Measurements from ENCODE around the gene TIMM22. TPM values are rescaled to one million over a fixed set of nuclear protein-coding genes. Genes with fewer than 3 reads are reported as not detected.

Gene TIMM22
- total and polyA plus RNA-seq, 2 donors (not counting 1 experiment from before 2014, with no cell fraction given), result 4.1 to 9.5 TPM

- ChIA-PET CTCF (interaction anchor here (0.8 kb wide), 1 partner anchor 12 kb away, joined by 3 read pairs; no protein-coding TSS in a partner anchor), POLR2A (no interaction called here)
- H3K4me3 ChIP-seq (ENCODE audit: control extremely low read depth in 1 of 5, extremely low read depth in 1 of 5, insufficient read depth in 1 of 5, low read depth in 2 of 5, low read length in 4 of 5), result no peak overlapping the region
- no peaks in the 10 kb centered on the region for H3K9me3 ChIP-seq (ENCODE audit: control extremely low read depth in 1 of 3, control insufficient read depth in 2 of 3, insufficient read depth in 1 of 3, low read length in 2 of 3)
- H3K4me1 ChIP-seq (ENCODE audit: control insufficient read depth in 2 of 2, insufficient read depth in 2 of 2, low read length in 2 of 2), result no peaks in the 10 kb centered on the region
- WGBS (ENCODE audit: insufficient coverage), result 74% methylated on average over 7 of the region's 12 CpGs
- Mint-ChIP-seq H3K4me1 (no peaks in the 10 kb centered on the region), H3K27ac (no peak overlapping the region), H3K4me3 (no peak overlapping the region), H3K27me3 (peaks cover 38% of the 10 kb centered on the region), H3K9me3 (ENCODE audit: insufficient read depth) (no peaks in the 10 kb centered on the region)
- H3K9ac ChIP-seq (ENCODE audit: low read length), result no peak overlapping the region
- no peaks in the 10 kb centered on the region for H3K79me2 ChIP-seq (ENCODE audit: control insufficient read depth, insufficient read depth, low read length)
- H4K20me1 ChIP-seq (ENCODE audit: control insufficient read depth, insufficient read depth, low read length, poor library complexity, severe bottlenecking), result no peaks in the 10 kb centered on the region
- DNase-seq (no peak), ATAC-seq (ENCODE audit: low read depth) (no peak)
- H3K4me2 ChIP-seq (replicated peaks; ENCODE audit: low read depth, low read length, poor library complexity, severe bottlenecking), result no peak overlapping the region
- peaks cover 0 to 6% (median 0%) of the 10 kb centered on the region in 4 experiments for H3K27me3 ChIP-seq (replicated peaks in 1 of 4; ENCODE audit: control extremely low read depth in 1 of 4, control insufficient read depth in 3 of 4, insufficient read depth in 4 of 4, low read length in 3 of 4)
- H2AFZ ChIP-seq (ENCODE audit: insufficient read depth, low read depth, low read length, poor library complexity, severe bottlenecking), result no peak overlapping the region
- H3K27ac ChIP-seq (ENCODE audit: low read length in 2 of 2), result no peak overlapping the region
- TF ChIP-seq, protein P1, sequence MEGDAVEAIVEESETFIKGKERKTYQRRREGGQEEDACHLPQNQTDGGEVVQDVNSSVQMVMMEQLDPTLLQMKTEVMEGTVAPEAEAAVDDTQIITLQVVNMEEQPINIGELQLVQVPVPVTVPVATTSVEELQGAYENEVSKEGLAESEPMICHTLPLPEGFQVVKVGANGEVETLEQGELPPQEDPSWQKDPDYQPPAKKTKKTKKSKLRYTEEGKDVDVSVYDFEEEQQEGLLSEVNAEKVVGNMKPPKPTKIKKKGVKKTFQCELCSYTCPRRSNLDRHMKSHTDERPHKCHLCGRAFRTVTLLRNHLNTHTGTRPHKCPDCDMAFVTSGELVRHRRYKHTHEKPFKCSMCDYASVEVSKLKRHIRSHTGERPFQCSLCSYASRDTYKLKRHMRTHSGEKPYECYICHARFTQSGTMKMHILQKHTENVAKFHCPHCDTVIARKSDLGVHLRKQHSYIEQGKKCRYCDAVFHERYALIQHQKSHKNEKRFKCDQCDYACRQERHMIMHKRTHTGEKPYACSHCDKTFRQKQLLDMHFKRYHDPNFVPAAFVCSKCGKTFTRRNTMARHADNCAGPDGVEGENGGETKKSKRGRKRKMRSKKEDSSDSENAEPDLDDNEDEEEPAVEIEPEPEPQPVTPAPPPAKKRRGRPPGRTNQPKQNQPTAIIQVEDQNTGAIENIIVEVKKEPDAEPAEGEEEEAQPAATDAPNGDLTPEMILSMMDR (IDR thresholded peaks at IDR 0.05), result no peak
- TF ChIP-seq EZH2 (IDR thresholded peaks at IDR 0.05; ENCODE audit: borderline replicate concordance, insufficient read depth, low read depth, low read length, poor library complexity, severe bottlenecking), result no peak
- H3K36me3 ChIP-seq (replicated peaks in 1 of 2; ENCODE audit: control extremely low read depth in 1 of 2, control insufficient read depth in 1 of 2, extremely low read depth in 1 of 2, insufficient read depth in 2 of 2, low read length in 1 of 2), result no peaks in the 10 kb centered on the region
- intact Hi-C loops (cut with micrococcal nuclease), result no loop called here
Observed at GRCh38 chr17:965311-965989, 31.5 kb upstream of the TIMM22 start.

DNA sequence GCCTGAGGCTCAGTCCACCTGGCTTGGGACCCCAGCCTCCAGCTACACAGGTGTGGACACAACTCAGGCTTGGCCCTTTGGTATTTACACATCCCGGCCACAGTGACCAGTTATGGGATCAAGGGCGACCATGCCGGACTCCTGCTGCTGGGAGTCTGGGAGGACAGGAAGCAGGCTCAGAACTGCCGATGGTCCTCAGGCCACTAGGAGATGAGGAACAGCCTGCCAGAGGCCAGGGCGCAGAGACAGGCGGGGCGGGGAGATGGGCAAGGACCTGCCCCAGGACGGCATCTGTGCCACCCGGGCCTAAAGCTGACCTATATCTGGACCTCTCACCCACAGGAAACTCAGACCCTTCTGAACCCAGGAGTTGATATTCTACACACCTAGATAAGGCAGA is 29.8 kb upstream of the TIMM22 start:
- peaks cover 0 to 6% (median 0%) of the 10 kb centered on the region in 4 experiments for H3K27me3 ChIP-seq (replicated peaks in 1 of 4; ENCODE audit: control extremely low read depth in 1 of 4, control insufficient read depth in 3 of 4, insufficient read depth in 4 of 4, low read length in 3 of 4)
- no peaks in the 10 kb centered on the region for H4K20me1 ChIP-seq (ENCODE audit: control insufficient read depth, insufficient read depth, low read length, poor library complexity, severe bottlenecking)

More for the DNA sequence above, 29.8 kb upstream of the TIMM22 start:
- no peaks in the 10 kb centered on the region for H3K4me1 Mint-ChIP-seq
- Histone ChIP-seq H3K4me1 (ENCODE audit: control insufficient read depth in 2 of 2, insufficient read depth in 2 of 2, low read length in 2 of 2) (no peaks in the 10 kb centered on the region), H3K36me3 (replicated peaks in 1 of 2; ENCODE audit: control extremely low read depth in 1 of 2, control insufficient read depth in 1 of 2, extremely low read depth in 1 of 2, insufficient read depth in 2 of 2, low read length in 1 of 2) (no peaks in the 10 kb centered on the region), H3K79me2 (ENCODE audit: control insufficient read depth, insufficient read depth, low read length) (no peaks in the 10 kb centered on the region), H3K27ac (ENCODE audit: low read length in 2 of 2) (no peak overlapping the region), H3K4me3 (ENCODE audit: control extremely low read depth in 1 of 5, extremely low read depth in 1 of 5, insufficient read depth in 1 of 5, low read depth in 2 of 5, low read length in 4 of 5) (no peak overlapping the region), H3K9ac (ENCODE audit: low read length) (no peak overlapping the region), H2AFZ (ENCODE audit: insufficient read depth, low read depth, low read length, poor library complexity, severe bottlenecking) (no peak overlapping the region), H3K9me3 (ENCODE audit: control extremely low read depth in 1 of 3, control insufficient read depth in 2 of 3, insufficient read depth in 1 of 3, low read length in 2 of 3) (no peaks in the 10 kb centered on the region), H3K4me2 (replicated peaks; ENCODE audit: low read depth, low read length, poor library complexity, severe bottlenecking) (no peak overlapping the region)
- WGBS (ENCODE audit: insufficient coverage), result 98% methylated on average over 5 of the region's 9 CpGs
- H3K4me3 Mint-ChIP-seq, result no peak overlapping the region
- no peaks in the 10 kb centered on the region for H3K9me3 Mint-ChIP-seq (ENCODE audit: insufficient read depth)
- DNase-seq (no peak), ATAC-seq (ENCODE audit: low read depth) (no peak)
- CTCF ChIA-PET, result interaction anchor here (1.2 kb wide), 1 partner anchor 14 kb away, joined by 3 read pairs; no protein-coding TSS in a partner anchor
- intact Hi-C loops (cut with micrococcal nuclease), result no loop called here
- POLR2A ChIA-PET, result no interaction called here
- H3K27me3 Mint-ChIP-seq, result peaks cover 37% of the 10 kb centered on the region
- TF ChIP-seq, protein P1 (IDR thresholded peaks at IDR 0.05), result no peak
- TF ChIP-seq EZH2 (IDR thresholded peaks at IDR 0.05; ENCODE audit: borderline replicate concordance, insufficient read depth, low read depth, low read length, poor library complexity, severe bottlenecking), result no peak
- no peak overlapping the region for H3K27ac Mint-ChIP-seq
